GM04503 (cell line): ENCODE data around the gene SATB1.

ENCODE experiments used
- DNase-seq: peaks from one replicate; pipeline ENCODE4 v3.0.0-alpha.2; 2012; ENCODE audit warnings: low read depth

SATB1 gene

GRCh38 chr3:18401300-18401961, 23.7 kb downstream of the SATB1 start:
- DNase-seq, result no peak

GRCh38 chr3:18398448-18398847, 26.7 kb downstream of the SATB1 start:
- DNase-seq, result no peak

GRCh38 chr3:18396428-18396827, 28.7 kb downstream of the SATB1 start:
- no peak for DNase-seq

GRCh38 chr3:18394384-18394995, 30.6 kb downstream of the SATB1 start:
- no peak for DNase-seq

- no peak for DNase-seq
Observed at GRCh38 chr3:18393906-18394305, 31.2 kb downstream of the SATB1 start.

GRCh38 chr3:18390024-18390660, 35.0 kb downstream of the SATB1 start:
- no peak for DNase-seq

- no peak for DNase-seq
Observed at GRCh38 chr3:18389108-18389733, 35.9 kb downstream of the SATB1 start.

- no peak for DNase-seq
Observed at GRCh38 chr3:18386274-18386890, 38.8 kb downstream of the SATB1 start.

- DNase-seq, result no peak
Observed at GRCh38 chr3:18385706-18386105, 39.4 kb downstream of the SATB1 start.

- DNase-seq, result no peak
Observed at GRCh38 chr3:18382760-18383369, 42.3 kb downstream of the SATB1 start.

- no peak for DNase-seq
Observed at GRCh38 chr3:18379647-18380046, 45.5 kb downstream of the SATB1 start.

- DNase-seq, result no peak
Observed at GRCh38 chr3:18378218-18378617, 46.9 kb downstream of the SATB1 start.

- DNase-seq, result no peak
Observed at GRCh38 chr3:18376682-18377081, 48.5 kb downstream of the SATB1 start.

GRCh38 chr3:18372786-18373405, 52.2 kb downstream of the SATB1 start:
- no peak for DNase-seq

GRCh38 chr3:18370672-18371071, 54.5 kb downstream of the SATB1 start:
- DNase-seq, result no peak

GRCh38 chr3:18369551-18370185, 55.5 kb downstream of the SATB1 start:
- DNase-seq, result no peak

GRCh38 chr3:18366258-18366657, 58.9 kb downstream of the SATB1 start:
- DNase-seq, result no peak

GRCh38 chr3:18363338-18363737, 61.8 kb downstream of the SATB1 start:
- DNase-seq, result no peak

- DNase-seq, result no peak
Observed at GRCh38 chr3:18357747-18358146, 67.4 kb downstream of the SATB1 start.

- no peak for DNase-seq
Observed at GRCh38 chr3:18355832-18356231, 69.3 kb downstream of the SATB1 start.

- DNase-seq, result no peak
Observed at GRCh38 chr3:18354701-18355100, 70.4 kb downstream of the SATB1 start.
